ELR (cell line): ENCODE measurements around the gene ANKRD53.

Experiments
- DNase-seq: peaks from one replicate; pipeline ENCODE4 v3.0.0-alpha.2; 2015; ENCODE audit warnings: low read depth

The ANKRD53 gene

GRCh38 chr2:70967189-70967588 is 11.2 kb upstream of the ANKRD53 start:
- no peak for DNase-seq

GRCh38 chr2:70974592-70974991 is 3.8 kb upstream of the ANKRD53 start:
- no peak for DNase-seq

- DNase-seq, result no peak
Measured at GRCh38 chr2:70975237-70975636, 3.2 kb upstream of the ANKRD53 start.

GRCh38 chr2:70977605-70978205 is 725 bp upstream of the ANKRD53 start:
- DNase-seq, result peak; percentile 88

- DNase-seq, result no peak
Measured at GRCh38 chr2:70979180-70979488, 704 bp downstream of the ANKRD53 start.

- no peak for DNase-seq
Measured at GRCh38 chr2:70979626-70980025, 1.2 kb downstream of the ANKRD53 start.

- no peak for DNase-seq
Measured at GRCh38 chr2:70981421-70981820, 3.0 kb downstream of the ANKRD53 start.

GRCh38 chr2:70981866-70982810 is 3.7 kb downstream of the ANKRD53 start:
- DNase-seq, result no peak

- DNase-seq, result no peak
Measured at GRCh38 chr2:70982971-70983370, 4.5 kb downstream of the ANKRD53 start.

- no peak for DNase-seq
Measured at GRCh38 chr2:70983506-70984227, 5.2 kb downstream of the ANKRD53 start.

GRCh38 chr2:70984228-70984575 is 5.8 kb downstream of the ANKRD53 start:
- no peak for DNase-seq

- peak; percentile 50 for DNase-seq
Measured at GRCh38 chr2:70984576-70985282, 6.3 kb downstream of the ANKRD53 start.

- DNase-seq, result no peak
Measured at GRCh38 chr2:70985283-70985688, 6.9 kb downstream of the ANKRD53 start.

- DNase-seq, result no peak
Measured at GRCh38 chr2:70985956-70986355, 7.5 kb downstream of the ANKRD53 start.

GRCh38 chr2:70986499-70987189 is 8.2 kb downstream of the ANKRD53 start:
- no peak for DNase-seq

- no peak for DNase-seq
Measured at GRCh38 chr2:70987386-70987785, 9.0 kb downstream of the ANKRD53 start.

- no peak for DNase-seq
Measured at GRCh38 chr2:70988151-70988550, 9.7 kb downstream of the ANKRD53 start.

- DNase-seq, result no peak
Measured at GRCh38 chr2:70988726-70989648, 10.6 kb downstream of the ANKRD53 start.

- DNase-seq, result no peak
Measured at GRCh38 chr2:70990216-70990615, 11.8 kb downstream of the ANKRD53 start.

GRCh38 chr2:70991142-70991541 is 12.7 kb downstream of the ANKRD53 start:
- no peak for DNase-seq

- no peak for DNase-seq
Measured at GRCh38 chr2:70991742-70992141, 13.3 kb downstream of the ANKRD53 start.
